ENCODE measurements around the gene ERF.

Gene ERF

DNA sequence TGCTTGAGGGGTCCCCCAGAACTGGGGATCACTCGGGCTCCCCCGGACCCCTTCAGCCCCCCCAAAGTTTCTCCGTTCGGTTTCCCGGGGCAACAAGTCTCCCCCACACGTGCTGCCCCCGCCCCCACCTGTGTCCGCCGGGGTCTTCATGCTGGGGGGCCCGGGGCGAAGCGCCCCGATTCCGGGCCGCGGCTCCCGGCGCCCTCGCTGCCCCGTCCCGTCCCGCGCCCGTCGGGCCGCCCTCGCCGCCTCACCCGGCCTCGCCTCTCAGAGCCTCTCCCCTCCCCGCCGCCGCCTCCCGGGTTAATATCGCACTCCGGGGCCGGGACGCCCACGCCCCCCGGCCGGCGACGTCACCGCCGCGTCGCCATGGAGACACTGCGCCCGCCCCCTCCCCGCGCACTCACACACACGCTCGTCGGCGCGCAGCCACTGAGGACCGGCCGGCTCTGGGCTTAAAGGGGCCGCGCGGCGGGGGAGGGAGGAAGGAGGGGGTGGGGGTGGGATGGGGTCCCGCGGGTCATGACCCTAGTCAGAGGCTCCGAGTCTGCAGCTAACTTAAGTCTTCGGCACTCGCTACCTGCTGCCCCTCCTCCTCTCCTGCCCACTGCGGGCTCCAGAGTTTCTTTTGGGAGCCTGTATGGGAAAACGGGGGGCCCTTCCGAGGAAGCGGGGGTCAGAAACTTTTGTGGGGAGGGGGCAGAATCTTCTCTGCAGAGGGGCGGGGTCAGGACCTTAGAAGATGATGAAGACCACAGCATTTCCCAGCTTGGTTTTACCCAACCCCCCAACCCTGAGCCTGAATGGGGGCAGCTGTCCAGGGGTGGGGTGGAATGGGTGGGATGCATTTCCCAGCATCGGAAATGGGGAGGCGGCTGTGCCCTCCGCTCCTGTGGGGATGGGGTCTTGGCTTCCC, at the start of gene ERF:
ERF (minus strand) TSS at position 279 of the 916 bp plus-strand sequence; CDS start at position 150, 129 bp downstream.
- peak; percentile 82 to 88 (median 87) for DNase-seq

DNA sequence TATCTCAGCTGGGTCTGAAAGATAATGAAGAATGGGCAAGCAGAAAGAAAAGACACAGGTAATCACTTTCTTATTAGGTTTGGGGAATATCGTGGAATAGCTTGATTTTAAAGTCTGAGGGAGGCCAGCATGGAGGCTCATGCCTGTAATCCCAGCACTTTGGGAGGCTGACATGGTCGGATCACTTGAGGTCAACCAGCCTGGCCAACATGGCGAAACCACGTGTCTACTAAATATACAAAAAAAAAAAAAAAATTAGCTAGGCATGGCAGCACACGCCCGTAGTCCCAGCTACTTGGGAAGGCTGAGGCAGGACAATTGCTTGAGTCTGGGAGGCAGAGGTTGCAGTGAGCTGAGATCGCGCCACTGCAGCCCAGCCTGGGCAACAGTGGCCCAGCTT, 48.9 kb upstream of the ERF start:
- no peak for DNase-seq

DNA sequence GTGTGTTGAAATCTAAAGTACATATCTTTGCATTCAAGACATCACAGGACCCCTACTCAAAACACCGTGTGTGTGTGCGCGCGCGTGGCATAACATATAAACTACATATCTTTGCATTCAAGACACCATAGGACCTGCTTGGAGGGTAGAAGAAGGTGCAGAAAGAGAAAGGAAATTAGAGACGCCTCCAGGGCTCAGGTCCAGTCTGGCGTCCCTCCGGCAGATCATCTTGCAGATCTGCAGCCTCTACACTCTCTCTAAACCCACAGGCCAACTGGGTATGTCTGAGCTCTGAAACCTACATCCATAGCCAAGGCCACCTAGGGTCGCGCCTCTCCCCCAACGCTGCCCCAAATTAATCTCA, 48.2 kb upstream of the ERF start:
- DNase-seq = no peak

DNA sequence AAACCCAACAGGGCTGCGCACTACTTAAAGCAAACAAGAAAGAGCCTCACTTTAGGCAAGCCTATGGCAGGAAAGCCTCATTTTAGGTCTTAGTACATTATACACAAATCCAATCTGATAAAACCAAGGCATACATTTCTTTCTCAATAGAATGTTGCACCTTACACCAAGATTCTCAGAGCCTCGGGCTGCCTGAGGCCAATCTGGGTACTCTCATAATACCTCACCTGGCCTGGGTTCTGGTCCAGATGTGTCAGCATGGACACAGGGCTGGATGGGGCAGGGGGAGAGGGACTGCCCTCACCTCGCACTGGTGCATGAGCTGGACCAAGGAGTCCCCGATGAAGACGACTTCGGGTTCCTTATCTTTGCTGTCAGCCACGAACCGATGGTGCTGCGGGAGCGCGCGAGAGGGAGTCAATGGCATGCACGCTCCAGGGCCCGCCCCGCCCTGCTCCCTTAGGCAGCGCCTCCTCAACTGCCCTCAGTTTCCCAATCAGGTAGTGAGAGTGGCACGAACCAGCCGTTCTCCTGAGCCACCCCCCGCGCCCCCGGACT, 46.8 kb upstream of the ERF start, which contains the start of gene PRR19:
PRR19 (plus strand) TSS at position 487 of the 558 bp plus-strand sequence. CDS start 7,453 bp downstream, outside the sequence.
- DNase-seq = no peak

DNA sequence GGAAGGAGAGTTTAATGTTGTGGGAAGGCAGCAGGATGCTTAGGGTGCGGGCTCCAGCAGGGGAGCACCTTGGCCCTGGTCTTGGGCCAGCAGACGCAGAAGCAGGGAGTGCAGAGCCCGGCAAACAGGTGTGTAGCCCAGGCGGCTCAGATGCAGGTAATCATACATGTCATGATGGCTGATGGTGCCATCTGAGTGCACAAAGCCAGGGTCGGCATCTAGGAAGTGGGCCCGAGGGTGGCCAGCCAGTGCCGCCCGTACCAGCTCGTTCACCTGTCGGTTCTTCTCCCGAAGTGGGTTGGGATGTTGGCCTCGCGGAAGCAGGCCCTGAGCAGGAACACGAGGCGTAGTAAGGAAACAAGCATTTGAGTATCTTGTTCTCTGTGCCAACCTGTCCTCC, 42.1 kb upstream of the ERF start:
- no peak for DNase-seq

DNA sequence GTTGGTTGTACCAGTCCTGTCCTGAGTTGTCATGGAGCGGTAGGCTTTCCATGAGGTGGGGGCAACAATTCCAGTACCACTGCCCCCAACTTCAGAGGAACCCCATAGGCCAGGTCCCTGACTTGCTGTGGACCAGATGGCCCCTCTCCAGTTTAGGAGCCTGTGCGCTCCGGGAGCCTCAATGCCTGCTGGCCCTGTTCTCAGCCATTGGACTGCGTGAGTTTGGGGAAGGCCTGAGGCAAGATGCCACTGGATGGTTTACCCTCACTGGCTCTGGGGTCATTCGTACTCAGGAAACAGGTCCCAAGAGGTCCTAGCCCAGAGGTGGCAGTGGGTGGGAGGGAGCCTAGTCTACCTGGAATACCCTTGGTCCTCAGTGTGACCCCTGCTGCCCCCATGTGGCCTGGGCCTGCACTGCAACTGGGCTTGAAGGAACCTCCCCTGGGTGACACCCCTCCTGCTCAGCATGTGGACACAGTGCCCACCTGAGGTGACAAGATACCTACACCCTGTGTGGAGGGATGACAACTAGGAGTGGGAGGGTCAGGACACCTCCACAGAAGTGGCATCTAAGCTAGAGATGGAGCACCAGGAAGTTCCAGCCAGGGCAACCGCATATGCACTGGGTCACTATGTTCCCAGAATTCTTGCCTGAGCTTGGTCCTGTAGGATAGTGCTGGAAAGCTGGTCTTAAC, 41.0 kb upstream of the ERF start:
- DNase-seq = peak; percentile 79 to 97 (median 86)

DNA sequence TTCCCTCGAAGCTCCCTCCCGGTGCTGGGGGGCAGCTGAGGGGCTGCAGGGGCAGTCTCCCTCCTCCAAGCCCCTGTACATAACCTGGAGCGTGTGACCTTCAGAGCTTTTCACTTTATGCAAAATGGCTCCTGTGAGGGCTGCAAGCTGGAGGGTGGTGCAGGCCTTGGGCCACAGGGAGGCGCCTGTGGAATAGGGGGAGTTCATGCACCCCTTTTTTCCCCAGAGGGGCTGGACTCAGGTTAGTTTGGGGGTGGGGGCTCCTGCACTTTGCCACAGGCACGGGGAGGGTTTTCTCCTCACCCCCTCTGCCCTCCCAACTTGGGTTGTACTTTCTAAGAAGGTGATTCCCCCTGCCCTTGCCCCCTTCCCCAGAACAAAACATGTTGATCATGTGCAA, 40.4 kb upstream of the ERF start:
- no peak for DNase-seq

DNA sequence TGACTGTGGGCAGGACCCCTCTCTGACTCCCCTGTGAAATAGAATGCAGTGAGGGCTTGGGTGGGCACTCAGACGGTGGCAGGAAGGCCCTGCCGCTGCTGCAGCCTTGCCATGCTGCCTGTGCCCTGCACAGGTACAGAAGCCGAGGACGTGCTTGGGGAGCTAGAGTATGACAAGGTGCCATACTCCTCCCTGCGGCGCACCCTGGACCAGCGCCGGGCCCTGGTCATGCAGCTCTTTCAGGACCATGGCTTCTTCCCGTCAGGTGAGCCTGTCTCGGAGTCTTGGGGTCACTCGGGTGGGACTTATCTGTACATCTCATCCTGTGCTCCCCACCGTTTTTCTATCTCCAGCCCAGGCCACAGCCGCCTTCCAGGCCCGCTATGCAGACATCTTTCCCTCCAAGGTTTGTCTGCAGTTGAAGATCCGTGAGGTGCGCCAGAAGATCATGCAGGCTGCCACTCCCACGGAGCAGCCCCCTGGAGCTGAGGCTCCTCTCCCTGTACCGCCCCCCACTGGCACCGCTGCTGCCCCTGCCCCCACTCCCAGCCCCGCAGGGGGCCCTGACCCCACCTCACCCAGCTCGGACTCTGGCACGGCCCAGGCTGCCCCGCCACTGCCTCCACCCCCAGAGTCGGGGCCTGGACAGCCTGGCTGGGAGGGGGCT, 39.7 kb upstream of the ERF start:
- no peak for DNase-seq

DNA sequence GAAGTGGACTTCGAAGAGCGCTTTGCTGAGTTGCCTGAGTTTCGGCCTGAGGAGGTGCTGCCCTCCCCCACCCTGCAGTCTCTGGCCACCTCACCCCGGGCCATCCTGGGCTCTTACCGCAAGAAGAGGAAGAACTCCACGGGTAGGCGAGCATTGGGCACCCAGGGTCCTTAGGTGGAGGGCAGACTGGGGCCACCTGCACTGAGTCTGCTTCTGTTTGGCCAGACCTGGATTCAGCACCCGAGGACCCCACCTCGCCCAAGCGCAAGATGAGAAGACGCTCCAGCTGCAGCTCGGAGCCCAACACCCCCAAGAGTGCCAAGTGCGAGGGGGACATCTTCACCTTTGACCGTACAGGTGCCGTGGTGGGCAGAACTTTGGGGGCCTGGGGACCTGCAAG, 39.0 kb upstream of the ERF start:
- no peak for DNase-seq

DNA sequence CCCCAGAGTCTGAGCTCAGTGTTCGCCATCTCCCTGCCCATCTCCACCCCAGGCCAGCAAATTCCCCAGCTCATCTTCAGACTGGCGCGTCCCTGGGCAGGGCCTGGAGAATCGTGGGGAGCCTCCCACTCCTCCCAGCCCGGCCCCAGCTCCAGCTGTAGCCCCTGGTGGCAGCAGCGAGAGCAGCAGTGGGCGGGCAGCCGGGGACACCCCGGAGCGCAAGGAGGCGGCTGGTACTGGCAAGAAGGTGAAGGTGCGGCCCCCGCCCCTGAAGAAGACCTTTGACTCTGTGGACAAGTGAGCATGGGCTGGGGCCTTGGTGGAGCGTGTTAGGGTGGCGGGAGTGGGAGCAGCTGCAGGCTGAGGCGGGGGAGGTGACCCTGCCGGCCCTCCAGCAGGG, 38.6 kb upstream of the ERF start:
- no peak for DNase-seq

DNA sequence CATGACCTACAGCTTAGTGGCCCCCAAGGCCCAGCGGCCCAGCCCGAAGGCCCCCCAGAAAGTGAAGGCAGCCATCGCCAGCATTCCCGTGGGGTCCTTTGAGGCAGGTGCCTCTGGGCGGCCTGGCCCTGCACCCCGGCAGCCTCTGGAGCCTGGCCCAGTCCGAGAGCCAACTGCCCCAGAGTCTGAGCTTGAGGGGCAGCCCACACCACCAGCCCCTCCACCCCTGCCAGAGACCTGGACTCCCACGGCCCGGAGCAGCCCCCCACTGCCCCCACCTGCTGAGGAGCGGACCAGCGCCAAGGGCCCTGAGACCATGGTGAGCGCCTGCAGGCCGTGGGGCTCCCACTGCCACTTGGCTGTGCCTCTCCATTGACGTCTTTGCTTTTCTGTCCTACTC, 38.0 kb upstream of the ERF start:
- DNase-seq = no peak

DNA sequence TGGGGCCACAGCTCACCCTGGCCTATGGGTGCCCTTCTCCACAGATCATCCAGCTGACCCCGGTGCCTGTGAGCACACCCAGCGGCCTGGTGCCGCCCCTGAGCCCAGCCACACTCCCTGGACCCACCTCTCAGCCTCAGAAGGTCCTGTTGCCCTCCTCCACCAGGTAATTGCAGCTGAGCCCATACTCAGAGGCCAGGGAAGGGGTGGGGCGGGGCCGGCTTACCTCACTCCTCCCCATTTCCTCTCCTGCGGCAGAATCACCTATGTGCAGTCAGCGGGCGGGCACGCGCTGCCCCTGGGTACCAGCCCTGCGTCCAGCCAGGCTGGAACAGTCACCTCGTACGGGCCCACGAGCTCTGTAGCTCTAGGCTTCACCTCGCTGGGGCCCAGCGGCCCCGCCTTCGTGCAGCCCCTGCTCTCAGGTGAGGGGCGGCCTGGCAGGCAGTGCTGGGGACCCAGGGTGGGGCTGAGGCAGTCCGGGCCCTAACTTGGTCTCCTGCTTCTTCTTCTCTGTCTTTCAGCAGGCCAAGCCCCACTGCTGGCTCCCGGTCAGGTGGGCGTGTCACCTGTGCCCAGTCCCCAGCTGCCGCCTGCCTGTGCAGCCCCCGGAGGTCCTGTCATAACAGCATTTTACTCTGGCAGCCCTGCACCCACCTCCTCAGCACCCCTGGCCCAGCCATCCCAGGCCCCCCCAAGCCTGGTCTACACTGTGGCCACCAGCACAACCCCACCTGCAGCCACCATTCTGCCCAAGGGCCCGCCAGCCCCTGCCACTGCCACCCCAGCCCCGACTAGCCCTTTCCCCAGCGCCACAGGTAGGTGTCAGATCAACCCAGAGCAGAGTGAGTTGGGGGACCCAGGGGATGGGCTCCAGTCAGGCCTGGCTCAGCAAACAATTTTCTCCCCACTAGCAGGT, 37.4 kb upstream of the ERF start:
- DNase-seq = no peak

DNA sequence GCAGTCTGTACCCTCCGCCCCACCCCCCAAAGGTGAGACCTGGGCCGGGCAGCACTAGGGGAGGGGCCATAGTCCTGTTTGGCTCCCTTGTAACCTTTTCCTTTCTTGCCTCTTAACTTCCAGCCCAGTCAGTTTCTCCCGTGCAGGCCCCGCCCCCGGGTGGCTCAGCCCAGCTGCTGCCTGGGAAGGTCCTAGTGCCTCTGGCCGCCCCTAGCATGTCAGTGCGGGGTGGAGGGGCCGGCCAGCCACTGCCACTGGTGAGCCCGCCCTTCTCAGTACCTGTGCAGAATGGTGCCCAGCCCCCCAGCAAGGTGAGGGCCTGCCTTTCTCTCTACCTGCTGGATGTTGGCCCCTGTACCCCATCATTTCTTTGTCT, 36.5 kb upstream of the ERF start:
- DNase-seq = no peak

DNA sequence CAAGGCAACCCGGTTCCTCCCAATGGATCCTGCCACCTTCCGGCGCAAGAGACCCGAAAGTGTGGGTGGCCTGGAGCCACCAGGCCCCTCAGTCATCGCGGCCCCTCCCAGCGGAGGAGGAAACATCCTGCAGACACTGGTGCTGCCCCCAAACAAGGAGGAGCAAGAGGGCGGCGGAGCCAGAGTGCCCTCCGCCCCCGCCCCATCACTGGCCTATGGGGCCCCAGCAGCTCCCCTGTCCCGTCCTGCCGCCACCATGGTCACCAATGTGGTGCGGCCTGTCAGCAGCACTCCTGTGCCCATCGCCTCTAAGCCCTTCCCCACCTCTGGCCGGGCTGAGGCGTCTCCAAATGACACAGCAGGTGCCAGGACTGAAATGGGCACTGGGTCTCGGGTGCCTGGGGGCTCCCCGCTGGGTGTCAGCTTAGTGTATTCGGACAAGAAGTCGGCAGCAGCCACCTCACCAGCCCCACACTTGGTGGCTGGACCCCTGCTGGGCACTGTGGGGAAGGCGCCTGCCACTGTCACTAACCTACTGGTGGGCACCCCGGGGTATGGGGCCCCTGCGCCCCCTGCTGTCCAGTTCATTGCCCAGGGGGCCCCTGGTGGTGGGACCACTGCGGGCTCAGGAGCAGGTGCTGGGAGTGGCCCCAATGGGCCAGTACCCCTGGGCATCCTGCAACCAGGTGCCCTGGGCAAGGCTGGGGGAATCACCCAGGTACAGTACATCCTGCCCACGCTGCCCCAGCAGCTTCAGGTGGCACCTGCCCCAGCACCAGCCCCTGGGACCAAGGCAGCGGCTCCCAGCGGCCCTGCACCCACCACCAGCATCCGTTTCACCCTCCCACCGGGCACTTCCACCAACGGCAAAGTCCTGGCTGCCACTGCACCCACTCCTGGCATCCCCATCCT, 35.9 kb upstream of the ERF start:
- peak in 3 of 4 experiments; percentile 43 to 61 (median 45) for DNase-seq

DNA sequence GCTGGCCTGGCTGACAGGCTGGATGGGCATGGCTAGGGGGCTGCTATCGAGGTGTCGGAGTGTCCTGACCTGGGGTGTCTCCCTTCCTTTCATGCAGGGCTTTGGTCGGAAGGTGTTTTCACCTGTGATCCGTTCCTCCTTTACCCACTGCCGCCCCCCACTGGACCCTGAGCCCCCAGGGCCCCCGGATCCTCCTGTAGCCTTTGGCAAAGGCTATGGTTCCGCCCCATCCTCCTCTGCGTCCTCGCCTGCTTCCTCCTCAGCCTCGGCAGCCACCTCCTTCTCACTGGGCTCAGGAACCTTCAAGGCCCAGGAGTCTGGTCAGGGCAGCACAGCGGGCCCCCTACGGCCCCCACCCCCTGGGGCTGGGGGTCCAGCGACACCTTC, 35.2 kb upstream of the ERF start:
- DNase-seq = no peak

DNA sequence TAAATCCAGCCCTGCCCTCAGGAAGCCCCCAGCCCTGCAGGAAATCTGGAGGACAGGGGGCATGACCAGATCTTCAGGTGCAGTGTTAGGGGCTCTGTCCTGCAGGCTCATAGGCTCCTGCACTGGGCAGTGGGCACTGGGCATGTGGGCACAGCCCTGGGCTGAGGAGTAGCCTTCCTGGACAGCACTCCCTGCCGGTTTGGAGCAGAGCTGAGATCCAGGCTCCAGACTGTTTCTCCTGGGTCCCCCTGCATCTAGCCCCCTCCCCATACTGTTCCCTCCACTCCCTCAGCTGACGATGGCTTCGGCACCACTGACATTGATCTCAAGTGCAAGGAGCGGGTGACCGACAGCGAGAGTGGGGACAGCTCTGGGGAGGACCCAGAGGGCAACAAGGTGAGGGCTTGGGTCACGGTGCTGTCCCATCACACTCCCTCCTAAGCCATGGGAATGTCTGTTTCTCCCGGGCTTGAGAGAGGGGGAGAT, 34.7 kb upstream of the ERF start:
- no peak for DNase-seq

DNA sequence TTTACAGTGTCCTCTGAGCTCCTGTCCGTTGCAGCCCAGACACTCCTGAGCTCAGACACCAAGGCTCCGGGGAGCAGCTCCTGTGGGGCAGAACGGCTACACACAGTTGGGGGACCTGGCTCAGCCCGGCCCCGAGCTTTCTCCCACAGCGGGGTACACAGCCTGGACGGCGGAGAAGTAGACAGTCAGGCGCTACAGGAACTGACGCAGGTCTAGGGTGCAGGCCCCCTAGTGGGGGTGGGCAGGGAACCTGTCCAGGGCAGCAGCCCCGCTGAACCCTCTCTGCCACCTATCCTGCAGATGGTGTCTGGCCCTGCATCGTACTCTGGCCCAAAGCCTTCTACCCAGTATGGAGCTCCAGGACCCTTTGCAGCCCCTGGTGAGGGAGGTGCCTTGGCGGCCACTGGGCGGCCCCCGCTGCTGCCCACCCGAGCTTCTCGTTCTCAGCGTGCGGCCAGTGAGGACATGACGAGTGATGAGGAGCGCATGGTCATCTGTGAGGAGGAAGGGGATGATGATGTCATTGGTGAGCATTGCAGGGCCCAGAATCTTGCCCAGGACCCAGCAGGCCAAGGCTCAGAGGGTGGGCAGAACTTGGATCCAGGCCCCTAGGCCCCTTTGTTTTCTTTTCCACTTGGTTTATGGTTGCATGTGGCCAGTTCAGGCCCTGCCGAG, 34.1 kb upstream of the ERF start:
- no peak for DNase-seq

DNA sequence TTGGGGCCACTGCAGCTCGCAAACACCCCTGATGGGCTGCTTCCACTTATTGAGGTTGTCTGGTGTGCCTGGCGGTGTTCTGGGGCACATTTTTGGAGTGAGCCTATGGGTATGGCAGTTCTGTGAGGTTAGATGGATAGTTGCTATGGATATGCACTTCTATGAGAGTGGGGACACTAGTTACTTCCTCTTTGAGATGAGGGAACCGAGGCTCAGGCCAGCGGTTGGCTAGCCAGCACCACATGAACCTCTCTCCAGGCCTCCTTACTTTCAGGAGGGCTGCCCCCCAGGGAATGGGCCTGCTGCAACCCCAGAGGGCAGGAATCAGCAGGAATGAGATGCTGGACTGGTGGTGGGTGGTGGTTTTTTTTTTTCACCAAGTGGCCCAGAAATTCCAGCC, 33.5 kb upstream of the ERF start:
- DNase-seq = no peak

DNA sequence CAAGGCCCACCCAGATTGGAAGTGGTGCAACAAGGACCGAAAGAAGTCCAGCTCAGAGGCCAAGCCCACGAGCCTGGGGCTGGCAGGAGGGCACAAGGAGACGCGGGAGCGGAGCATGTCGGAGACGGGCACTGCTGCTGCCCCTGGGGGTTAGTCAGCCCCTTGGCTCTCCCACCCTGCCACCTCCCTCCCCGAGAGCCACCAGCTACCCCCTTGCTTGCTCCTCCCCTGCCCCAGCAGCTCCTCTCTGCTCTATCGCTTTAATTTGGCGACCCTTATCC, 32.8 kb upstream of the ERF start:
- DNase-seq = no peak

DNA sequence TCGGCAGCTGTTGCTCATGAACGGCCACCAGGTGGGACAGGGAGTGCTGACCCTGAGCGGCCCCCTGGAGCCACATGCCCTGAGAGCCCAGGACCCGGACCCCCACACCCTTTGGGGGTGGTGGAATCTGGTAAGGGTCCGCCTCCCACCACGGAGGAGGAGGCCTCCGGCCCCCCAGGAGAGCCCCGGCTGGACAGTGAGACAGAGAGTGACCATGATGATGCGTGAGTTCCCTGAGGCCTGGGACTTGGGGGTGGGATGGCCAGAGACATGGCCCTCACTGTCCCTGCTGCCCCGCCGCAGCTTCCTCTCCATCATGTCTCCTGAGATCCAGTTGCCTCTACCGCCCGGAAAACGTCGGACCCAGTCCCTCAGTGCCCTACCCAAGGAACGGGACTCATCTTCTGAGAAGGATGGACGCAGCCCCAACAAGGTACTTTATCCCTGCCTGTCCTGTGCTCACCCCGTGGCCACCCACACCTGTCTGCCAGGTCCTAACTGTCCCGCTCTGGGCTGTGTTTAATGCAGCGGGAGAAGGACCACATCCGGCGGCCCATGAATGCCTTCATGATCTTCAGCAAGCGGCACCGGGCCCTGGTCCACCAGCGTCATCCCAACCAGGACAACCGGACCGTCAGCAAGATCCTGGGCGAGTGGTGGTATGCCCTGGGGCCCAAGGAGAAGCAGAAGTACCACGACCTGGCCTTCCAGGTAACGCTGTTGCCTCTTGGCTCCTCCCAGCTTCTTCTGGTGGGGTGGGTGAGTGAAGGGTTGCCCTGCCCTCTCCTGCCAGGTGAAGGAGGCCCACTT, 32.3 kb upstream of the ERF start:
- DNase-seq = no peak

Measured in activated CD4-positive, CD25-positive, alpha-beta regulatory T cell (primary cell).